ENCODE measurements around the gene EXD2. TPM values are rescaled to one million over a fixed set of nuclear protein-coding genes. Genes with fewer than 3 reads are reported as not detected.
"Not testable (repeated sequence)": the region's sequence is repeated elsewhere in the genome, so short reads cannot be mapped to it uniquely, and the experiment has no call there.

Gene EXD2
- total RNA-seq, 4 donors from 2014 or later = 13.7 to 19.7 (median 16.5) TPM

DNA sequence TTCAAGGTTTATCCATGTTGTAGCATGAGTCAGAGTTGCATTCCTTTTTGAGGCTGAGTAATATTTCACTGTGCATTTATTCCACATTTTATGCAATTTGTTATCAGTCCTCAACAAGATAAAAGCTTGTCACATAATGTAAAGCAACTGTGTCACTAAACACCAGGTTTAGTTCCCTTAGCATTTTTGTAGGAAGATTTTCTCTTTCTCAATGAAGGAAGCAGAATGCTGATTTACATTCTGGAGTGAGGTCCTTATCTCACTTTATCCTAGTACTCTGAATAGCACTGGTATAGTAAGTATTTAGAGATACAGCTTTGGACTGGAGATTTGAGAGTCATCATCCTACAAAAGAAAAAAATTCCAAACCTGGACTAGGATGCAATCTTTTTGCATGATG is 9.8 kb upstream of the EXD2 start:
- Histone ChIP-seq H3K27ac (no peak overlapping the region), H3K4me3 (no peak overlapping the region), H3K4me1 (no peaks in the 10 kb centered on the region), H3K36me3 (no peaks in the 10 kb centered on the region), H3K27me3 (no peaks in the 10 kb centered on the region), H3K9me3 (no peaks in the 10 kb centered on the region)
- TF ChIP-seq POLR2A (IDR thresholded peaks at IDR 0.05) = no peak
- TF ChIP-seq, protein P1, sequence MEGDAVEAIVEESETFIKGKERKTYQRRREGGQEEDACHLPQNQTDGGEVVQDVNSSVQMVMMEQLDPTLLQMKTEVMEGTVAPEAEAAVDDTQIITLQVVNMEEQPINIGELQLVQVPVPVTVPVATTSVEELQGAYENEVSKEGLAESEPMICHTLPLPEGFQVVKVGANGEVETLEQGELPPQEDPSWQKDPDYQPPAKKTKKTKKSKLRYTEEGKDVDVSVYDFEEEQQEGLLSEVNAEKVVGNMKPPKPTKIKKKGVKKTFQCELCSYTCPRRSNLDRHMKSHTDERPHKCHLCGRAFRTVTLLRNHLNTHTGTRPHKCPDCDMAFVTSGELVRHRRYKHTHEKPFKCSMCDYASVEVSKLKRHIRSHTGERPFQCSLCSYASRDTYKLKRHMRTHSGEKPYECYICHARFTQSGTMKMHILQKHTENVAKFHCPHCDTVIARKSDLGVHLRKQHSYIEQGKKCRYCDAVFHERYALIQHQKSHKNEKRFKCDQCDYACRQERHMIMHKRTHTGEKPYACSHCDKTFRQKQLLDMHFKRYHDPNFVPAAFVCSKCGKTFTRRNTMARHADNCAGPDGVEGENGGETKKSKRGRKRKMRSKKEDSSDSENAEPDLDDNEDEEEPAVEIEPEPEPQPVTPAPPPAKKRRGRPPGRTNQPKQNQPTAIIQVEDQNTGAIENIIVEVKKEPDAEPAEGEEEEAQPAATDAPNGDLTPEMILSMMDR (IDR thresholded peaks at IDR 0.05 in 4 of 5, conservative IDR thresholded peaks at IDR 0.05 in 1 of 5) = no peak
- intact Hi-C loops (cut with DNase I; ENCODE audit: low total_unique reads) = no loop called here
- DNase-seq (no peak), ATAC-seq (no peak)
- in situ Hi-C loops (cut with MboI; ENCODE audit: low sequenced_read_pairs in 4 of 4) = no loop called here

DNA sequence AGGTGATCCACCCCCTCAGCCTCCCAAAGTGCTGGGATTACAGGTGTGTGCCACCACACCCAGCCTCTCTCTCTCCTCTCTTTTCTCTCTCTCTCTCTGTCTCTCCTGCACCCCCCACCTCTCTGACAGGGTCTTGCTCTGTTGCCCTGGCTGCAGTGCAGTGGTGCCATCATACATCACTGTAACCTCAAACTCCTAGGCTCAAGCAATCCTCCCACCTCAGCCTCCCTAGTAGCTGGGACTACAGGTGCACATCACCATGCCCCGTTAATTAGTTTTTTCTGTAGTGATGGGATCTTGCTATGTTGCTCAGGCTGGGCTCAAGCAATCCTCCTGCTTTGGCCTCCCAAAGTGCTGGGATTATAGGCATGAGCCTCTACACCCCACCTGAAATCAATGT is 8.7 kb upstream of the EXD2 start:
- H3K4me1 ChIP-seq; in situ Hi-C loops (cut with MboI; ENCODE audit: low sequenced_read_pairs in 4 of 4); H3K36me3 ChIP-seq; intact Hi-C loops (cut with DNase I; ENCODE audit: low total_unique reads); ATAC-seq; H3K27me3 ChIP-seq; DNase-seq; H3K27ac ChIP-seq; H3K9me3 ChIP-seq; H3K4me3 ChIP-seq: not testable (repeated sequence)

GRCh38 chr14:69183735-69184134 is 7.6 kb upstream of the EXD2 start:
- TF ChIP-seq POLR2A (IDR thresholded peaks at IDR 0.05) = no peak
- TF ChIP-seq, protein P1 (IDR thresholded peaks at IDR 0.05 in 4 of 5, conservative IDR thresholded peaks at IDR 0.05 in 1 of 5) = no peak
- ATAC-seq = no peak
- no peaks in the 10 kb centered on the region for H3K9me3 ChIP-seq
- H3K27me3 ChIP-seq = no peaks in the 10 kb centered on the region
- no peaks in the 10 kb centered on the region for H3K36me3 ChIP-seq
- H3K4me1 ChIP-seq = no peaks in the 10 kb centered on the region
- intact Hi-C loops (cut with DNase I; ENCODE audit: low total_unique reads) = no loop called here
- in situ Hi-C loops (cut with MboI; ENCODE audit: low sequenced_read_pairs in 4 of 4) = no loop called here
- no peak overlapping the region for H3K27ac ChIP-seq
- DNase-seq = no peak
- H3K4me3 ChIP-seq = no peak overlapping the region

- peaks cover 10 to 13% of the 10 kb centered on the region in 2 donors for H3K4me1 ChIP-seq
- H3K27me3 ChIP-seq = no peaks in the 10 kb centered on the region
- H3K4me3 ChIP-seq = no peak overlapping the region
- no peaks in the 10 kb centered on the region for H3K36me3 ChIP-seq
- in situ Hi-C loops (cut with MboI; ENCODE audit: low sequenced_read_pairs in 4 of 4) = no loop called here
- DNase-seq (no peak), ATAC-seq (no peak)
- intact Hi-C loops (cut with DNase I; ENCODE audit: low total_unique reads) = loop anchor here (2.0 kb wide), 2 partner anchors 61 to 209 kb away; partner anchors contain the start of genes ERH and SLC39A9
- no peak overlapping the region for H3K27ac ChIP-seq
- TF ChIP-seq, protein P1 (IDR thresholded peaks at IDR 0.05 in 4 of 5, conservative IDR thresholded peaks at IDR 0.05 in 1 of 5) = no peak
- no peak for TF ChIP-seq POLR2A (IDR thresholded peaks at IDR 0.05)
- no peaks in the 10 kb centered on the region for H3K9me3 ChIP-seq
Measured at GRCh38 chr14:69190191-69190590, 1.1 kb upstream of the EXD2 start.

DNA sequence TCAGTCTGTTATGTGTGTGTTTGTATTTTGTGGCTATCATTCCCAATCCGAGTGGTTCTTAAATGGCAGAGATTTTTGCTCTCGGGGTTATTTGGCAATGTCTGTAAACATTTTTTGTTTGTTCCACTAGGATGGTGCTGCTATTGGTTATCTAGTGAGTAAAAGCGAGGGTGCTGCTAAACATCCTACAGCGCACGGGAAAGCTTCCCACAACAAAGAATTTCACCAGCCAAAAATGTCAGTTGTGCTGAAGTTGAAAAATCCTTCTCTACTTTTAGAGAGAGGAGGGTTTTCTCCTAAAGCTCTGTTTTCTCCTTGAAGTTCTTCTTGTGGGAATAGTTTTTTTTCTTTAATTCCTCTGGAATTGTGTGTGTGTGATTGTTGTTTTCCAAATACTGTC is 2.4 kb downstream of the EXD2 start:
- H3K4me3 ChIP-seq = no peak overlapping the region
- H3K36me3 ChIP-seq = no peaks in the 10 kb centered on the region
- H3K4me1 ChIP-seq = peaks cover 16 to 18% of the 10 kb centered on the region in 2 donors
- in situ Hi-C loops (cut with MboI; ENCODE audit: low sequenced_read_pairs in 4 of 4) (no loop called here), intact Hi-C loops (cut with DNase I; ENCODE audit: low total_unique reads) (loop anchor here (2.0 kb wide), 1 partner anchor 17 kb away; no protein-coding TSS in a partner anchor)
- TF ChIP-seq POLR2A (IDR thresholded peaks at IDR 0.05) = no peak
- TF ChIP-seq, protein P1 (IDR thresholded peaks at IDR 0.05 in 4 of 5, conservative IDR thresholded peaks at IDR 0.05 in 1 of 5) = no peak
- ATAC-seq (no peak), DNase-seq (no peak)
- no peaks in the 10 kb centered on the region for H3K9me3 ChIP-seq
- no peaks in the 10 kb centered on the region for H3K27me3 ChIP-seq
- H3K27ac ChIP-seq = no peak overlapping the region
